HUES64 (cell line): ENCODE measurements around the gene RPL13.

Experiments
- H3K27ac ChIP-seq: 2 replicates; pipeline ENCODE4 v1.7.0; 2013; ENCODE audit warnings: low read depth, low read length, inconsistent platforms
- H3K27me3 ChIP-seq: 2 replicates; pipeline ENCODE4 v1.6.1; 2013; ENCODE audit warnings: mild to moderate bottlenecking, low read length; ENCODE audit not compliant: insufficient read depth
- H3K36me3 ChIP-seq: 2 replicates; pipeline ENCODE4 v1.6.1; 2013; ENCODE audit warnings: mild to moderate bottlenecking, low read length; ENCODE audit not compliant: insufficient read depth
- H3K4me1 ChIP-seq: 2 replicates; pipeline ENCODE4 v1.6.1; 2013; ENCODE audit warnings: mild to moderate bottlenecking, low read length, moderate library complexity; ENCODE audit not compliant: insufficient read depth
- H3K4me3 ChIP-seq: 2 replicates; pipeline ENCODE4 v1.5.1; 2013; ENCODE audit warnings: mild to moderate bottlenecking, low read length, moderate library complexity
- H3K9ac ChIP-seq: 2 replicates; pipeline ENCODE4 v1.6.1; 2013; ENCODE audit warnings: mild to moderate bottlenecking, low read depth, low read length
- H3K9me3 ChIP-seq: 2 replicates; pipeline ENCODE4 v1.6.1; 2013; ENCODE audit warnings: low read depth, low read length; ENCODE audit not compliant: insufficient read depth
- WGBS: fragments of 150-250, 120-280 bp; methylation state at CpG from one replicate; pipeline ENCODE4 v1.1.7; 2013; ENCODE audit warnings: missing lambda C conversion rate; 5-methylcytosine and 5-hydroxymethylcytosine counted together

Gene RPL13

DNA sequence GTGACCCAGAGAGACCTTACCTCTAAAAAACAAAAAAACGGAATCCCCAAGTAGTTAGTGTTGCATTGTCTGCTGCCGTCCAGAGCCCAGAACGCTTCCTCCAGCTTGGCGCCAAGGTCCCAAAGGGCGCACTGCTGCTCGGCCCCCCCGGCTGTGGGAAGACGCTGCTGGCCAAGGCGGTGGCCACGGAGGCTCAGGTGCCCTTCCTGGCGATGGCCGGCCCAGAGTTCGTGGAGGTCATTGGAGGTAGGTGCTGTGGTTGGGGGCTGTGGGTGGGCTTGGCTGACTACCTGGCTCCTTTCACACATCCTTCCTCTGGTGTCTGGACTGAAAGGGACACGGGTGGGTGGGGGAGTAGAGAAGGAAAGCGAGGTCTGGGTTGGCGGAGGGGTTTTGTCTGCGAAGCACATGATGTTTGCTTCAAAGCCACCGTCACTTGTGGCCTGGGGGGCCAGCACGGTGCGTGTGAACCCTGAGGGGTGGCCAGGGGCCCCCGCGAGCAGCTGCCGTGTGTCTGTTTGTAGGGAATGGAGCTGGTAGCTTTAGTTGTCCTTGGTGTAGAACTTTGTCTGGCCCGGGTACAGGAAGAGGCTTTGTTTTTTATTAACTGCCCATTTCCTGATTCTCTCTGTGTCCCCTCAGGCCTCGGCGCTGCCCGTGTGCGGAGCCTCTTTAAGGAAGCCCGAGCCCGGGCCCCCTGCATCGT is 28.5 kb upstream of the RPL13 start:
- H3K36me3 ChIP-seq, result peaks cover 86% of the 10 kb centered on the region
- no peak overlapping the region for H3K27ac ChIP-seq
- 96% methylated on average over 31 of the region's 31 CpGs for WGBS
- H3K27me3 ChIP-seq, result no peaks in the 10 kb centered on the region
- H3K4me3 ChIP-seq, result no peak overlapping the region
- no peak overlapping the region for H3K9ac ChIP-seq
- H3K4me1 ChIP-seq, result no peaks in the 10 kb centered on the region
- no peaks in the 10 kb centered on the region for H3K9me3 ChIP-seq

DNA sequence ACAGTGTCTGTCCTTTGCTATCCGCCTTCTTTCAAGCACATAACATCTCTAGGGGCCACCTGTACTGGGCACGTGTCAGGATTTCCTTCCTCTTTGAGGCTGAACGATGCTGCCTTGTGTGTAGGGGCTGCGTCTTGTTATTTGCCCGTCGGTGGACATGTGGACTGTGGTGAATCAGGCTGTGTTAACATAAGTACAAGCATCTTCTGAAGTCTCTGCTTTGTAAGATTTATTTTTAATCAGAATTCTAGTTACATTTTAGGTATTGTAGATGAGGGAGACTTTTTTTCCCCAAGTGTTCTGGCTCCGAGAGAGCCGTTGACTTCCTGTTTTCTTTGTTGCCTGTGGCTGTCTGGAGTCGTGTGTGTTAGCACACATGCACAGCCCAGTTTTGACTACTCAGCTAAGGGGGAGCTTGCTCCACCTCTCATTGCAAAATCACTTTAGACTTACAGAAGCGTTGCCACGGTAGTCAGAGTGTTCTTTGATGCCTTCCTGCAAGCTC is 26.2 kb upstream of the RPL13 start:
- H3K4me1 ChIP-seq, result no peaks in the 10 kb centered on the region
- no peaks in the 10 kb centered on the region for H3K27me3 ChIP-seq
- WGBS, result 94% methylated on average over 11 of the region's 11 CpGs
- no peak overlapping the region for H3K27ac ChIP-seq
- no peaks in the 10 kb centered on the region for H3K9me3 ChIP-seq
- no peak overlapping the region for H3K9ac ChIP-seq
- H3K36me3 ChIP-seq, result peaks cover 85% of the 10 kb centered on the region
- H3K4me3 ChIP-seq, result no peak overlapping the region

DNA sequence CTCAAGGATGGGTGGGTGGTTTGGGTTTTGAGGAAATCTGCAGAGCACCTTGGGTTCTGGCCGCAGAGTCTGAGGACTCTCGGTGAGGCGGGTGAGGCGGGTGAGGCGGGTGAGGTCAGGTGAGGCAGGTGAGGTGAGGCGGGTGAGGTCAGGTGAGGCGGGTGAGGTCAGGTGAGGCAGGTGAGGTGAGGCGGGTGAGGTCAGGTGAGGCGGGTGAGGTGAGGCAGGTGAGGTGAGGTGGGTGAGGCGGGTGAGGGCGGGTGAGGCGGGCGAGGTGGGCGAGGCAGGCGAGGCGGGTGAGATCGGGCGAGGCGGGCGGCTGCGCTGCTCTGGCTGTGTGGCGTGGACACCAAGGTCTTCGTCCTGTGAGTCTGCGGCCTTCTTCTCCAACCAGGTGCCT is 24.1 kb upstream of the RPL13 start:
- H3K9me3 ChIP-seq, result no peaks in the 10 kb centered on the region
- H3K4me3 ChIP-seq, result no peak overlapping the region
- H3K9ac ChIP-seq, result no peak overlapping the region
- 97% methylated on average over 18 of the region's 24 CpGs for WGBS
- H3K36me3 ChIP-seq, result peaks cover 87% of the 10 kb centered on the region
- H3K27me3 ChIP-seq, result no peaks in the 10 kb centered on the region
- H3K27ac ChIP-seq, result no peak overlapping the region
- no peaks in the 10 kb centered on the region for H3K4me1 ChIP-seq

DNA sequence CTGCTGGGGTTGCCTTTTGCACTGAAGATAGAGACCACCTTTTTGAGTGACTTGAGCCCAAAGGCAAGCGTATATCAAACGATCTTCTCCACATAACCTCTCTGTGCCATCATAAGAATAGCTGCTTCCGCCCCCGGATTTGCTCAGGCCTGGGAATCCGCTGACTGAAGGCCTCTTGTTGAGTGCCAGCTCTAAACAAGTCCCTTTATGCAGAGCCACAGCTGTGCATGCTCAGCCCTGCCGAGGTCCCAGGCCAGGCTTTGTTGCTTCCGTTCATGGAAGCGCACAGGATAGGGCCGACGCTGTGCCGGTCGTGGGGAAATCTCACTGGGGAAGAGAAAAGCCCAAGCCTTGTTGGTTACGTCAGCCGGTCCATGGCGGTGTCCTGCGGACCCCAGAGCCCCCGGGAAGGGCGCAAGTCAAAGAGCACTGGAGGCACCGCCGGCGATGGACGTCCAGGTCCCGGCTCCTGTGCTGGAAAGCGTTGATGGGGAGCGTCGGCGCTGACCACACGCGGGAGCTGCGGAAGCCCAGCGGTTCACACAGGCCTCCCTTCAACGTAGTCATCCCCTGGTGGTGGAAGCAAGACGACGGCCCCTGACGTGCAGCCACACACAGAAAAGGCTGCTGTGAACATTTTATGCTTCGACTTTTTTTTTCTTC is 23.5 kb upstream of the RPL13 start:
- WGBS, result 94% methylated on average over 36 of the region's 36 CpGs
- no peaks in the 10 kb centered on the region for H3K4me1 ChIP-seq
- no peak overlapping the region for H3K27ac ChIP-seq
- no peak overlapping the region for H3K9ac ChIP-seq
- no peak overlapping the region for H3K4me3 ChIP-seq
- H3K27me3 ChIP-seq, result no peaks in the 10 kb centered on the region
- H3K9me3 ChIP-seq, result no peaks in the 10 kb centered on the region
- peaks cover 86% of the 10 kb centered on the region for H3K36me3 ChIP-seq

DNA sequence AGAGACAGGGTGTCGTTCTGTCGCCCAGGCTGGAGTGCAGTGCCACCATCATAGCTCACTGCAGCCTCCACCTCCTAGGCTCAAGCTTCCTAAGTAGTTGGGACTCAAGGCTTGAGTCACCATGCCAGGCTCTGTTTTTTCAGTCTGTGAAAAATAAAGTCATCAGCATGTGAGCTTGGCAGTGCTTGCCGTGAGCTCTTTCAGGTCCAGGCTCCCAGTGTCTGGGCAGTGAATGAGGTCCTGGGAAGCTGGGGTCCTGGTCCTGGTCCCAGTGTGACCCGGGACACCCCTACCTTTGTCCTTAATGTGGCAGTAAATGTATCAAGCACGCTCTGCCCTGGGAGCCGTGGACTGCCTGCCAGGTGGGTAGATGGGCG is 22.9 kb upstream of the RPL13 start:
- Histone ChIP-seq H3K9ac (no peak overlapping the region), H3K9me3 (no peaks in the 10 kb centered on the region), H3K4me1 (no peaks in the 10 kb centered on the region), H3K36me3 (peaks cover 86% of the 10 kb centered on the region), H3K27ac (no peak overlapping the region), H3K4me3 (no peak overlapping the region), H3K27me3 (no peaks in the 10 kb centered on the region)
- WGBS, result 97% methylated on average over 7 of the region's 7 CpGs

DNA sequence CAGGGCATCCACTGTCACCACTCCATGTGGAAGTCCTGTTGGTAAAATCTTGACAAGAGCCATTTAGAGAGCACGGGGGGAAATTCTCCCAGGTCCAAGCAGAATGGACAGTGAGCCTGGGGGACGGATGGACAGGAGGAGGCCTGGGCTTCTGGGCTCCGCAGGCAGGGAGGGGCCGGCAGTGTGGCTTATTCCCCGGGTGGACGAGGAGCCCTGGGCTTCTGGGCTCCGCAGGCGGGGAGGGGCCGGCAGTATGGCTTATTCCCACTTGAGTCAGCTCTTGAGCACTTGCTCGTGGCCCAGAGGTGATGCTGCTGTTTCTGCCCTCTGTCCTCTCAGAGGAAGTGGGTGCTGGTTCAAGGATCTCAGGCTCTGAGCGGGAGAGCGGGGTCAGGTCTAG is 22.2 kb upstream of the RPL13 start:
- 97% methylated on average over 12 of the region's 12 CpGs for WGBS
- Histone ChIP-seq H3K9me3 (no peaks in the 10 kb centered on the region), H3K27me3 (no peaks in the 10 kb centered on the region), H3K27ac (no peak overlapping the region), H3K4me1 (no peaks in the 10 kb centered on the region), H3K4me3 (no peak overlapping the region), H3K36me3 (peaks cover 80% of the 10 kb centered on the region), H3K9ac (no peak overlapping the region)

DNA sequence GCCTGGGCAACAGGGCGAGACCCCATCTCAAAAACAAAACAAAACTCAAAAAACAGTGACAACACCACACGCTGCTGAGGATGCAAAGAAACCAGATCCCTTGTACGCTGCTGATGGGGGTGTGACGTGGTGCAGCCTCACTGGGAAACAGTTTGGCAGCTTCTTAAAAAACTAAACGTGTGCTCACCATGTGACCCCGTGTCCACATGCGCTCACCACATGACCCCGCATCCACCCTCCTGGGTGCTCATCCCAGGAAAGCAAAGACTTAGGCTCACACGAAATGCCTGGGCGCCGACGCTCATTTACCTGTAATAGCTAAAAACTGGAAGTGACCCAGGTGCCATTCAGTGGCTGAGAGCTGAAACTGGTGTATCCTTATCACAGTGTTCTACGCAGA is 19.9 kb upstream of the RPL13 start:
- Histone ChIP-seq H3K9me3 (no peaks in the 10 kb centered on the region), H3K4me1 (no peaks in the 10 kb centered on the region), H3K4me3 (no peak overlapping the region), H3K9ac (no peak overlapping the region), H3K27me3 (no peaks in the 10 kb centered on the region), H3K27ac (no peak overlapping the region), H3K36me3 (peaks cover 76% of the 10 kb centered on the region)
- 93% methylated on average over 13 of the region's 13 CpGs for WGBS

DNA sequence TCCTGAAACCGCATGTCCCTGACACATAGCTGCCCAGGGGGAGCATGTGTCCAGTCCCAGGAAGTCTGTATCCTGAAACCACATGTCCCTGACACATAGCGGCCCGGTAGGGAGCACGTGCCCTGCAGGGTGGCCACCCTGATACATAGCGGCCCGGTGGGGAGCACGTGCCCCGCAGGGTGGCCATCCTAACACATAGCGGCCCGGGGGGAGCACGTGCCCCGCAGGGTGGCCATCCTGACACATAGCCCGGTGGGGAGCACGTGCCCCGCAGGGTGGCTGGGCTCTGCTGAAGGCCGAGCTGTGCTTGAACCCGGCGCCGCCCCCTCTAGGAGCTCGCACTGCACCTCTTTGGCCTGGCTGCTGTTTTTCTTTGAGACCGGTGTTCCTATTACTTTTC is 18.7 kb upstream of the RPL13 start:
- H3K4me3 ChIP-seq, result no peak overlapping the region
- 95% methylated on average over 21 of the region's 21 CpGs for WGBS
- no peaks in the 10 kb centered on the region for H3K9me3 ChIP-seq
- H3K36me3 ChIP-seq, result peaks cover 84% of the 10 kb centered on the region
- no peaks in the 10 kb centered on the region for H3K4me1 ChIP-seq
- no peak overlapping the region for H3K27ac ChIP-seq
- no peak overlapping the region for H3K9ac ChIP-seq
- no peaks in the 10 kb centered on the region for H3K27me3 ChIP-seq

DNA sequence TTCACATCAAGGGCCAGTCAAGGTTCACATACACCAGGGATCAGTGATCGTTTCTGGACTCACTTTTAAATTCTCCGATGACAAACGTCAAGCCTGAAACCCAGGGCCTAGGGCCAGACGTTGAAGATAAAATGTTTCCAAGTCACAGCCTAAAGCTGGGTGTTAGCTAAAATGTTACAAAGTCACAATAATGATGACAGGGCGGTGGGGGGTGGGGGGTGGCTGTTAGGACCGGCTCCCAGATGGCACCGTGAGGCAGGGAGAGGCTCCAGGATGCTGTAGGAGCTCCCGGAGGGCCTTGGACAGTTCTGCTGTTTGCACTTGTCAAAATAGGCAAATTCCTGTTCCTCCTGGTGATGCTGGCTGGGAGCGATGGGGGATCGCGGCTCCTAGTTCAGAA is 16.4 kb upstream of the RPL13 start:
- H3K36me3 ChIP-seq, result peaks cover 83% of the 10 kb centered on the region
- no peaks in the 10 kb centered on the region for H3K4me1 ChIP-seq
- no peaks in the 10 kb centered on the region for H3K9me3 ChIP-seq
- H3K27ac ChIP-seq, result no peak overlapping the region
- no peak overlapping the region for H3K4me3 ChIP-seq
- H3K27me3 ChIP-seq, result no peaks in the 10 kb centered on the region
- 95% methylated on average over 11 of the region's 11 CpGs for WGBS
- no peak overlapping the region for H3K9ac ChIP-seq

DNA sequence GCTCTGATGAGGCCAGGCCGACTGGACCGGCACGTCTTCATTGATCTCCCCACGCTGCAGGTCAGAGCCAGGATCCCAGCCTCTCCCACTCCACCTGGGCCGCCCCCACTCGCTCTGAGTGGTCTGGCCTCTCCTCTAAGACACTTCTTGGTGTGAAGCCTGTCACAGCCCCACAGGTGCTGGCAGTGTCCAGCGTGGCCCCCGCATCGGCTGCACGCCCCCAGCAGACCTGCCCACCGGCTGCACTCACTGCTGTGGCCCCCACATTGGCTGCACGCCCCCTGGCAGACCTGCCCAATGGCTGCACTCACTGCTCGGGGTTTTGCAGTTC is 15.8 kb upstream of the RPL13 start:
- WGBS, result 94% methylated on average over 13 of the region's 13 CpGs
- Histone ChIP-seq H3K9me3 (no peaks in the 10 kb centered on the region), H3K4me3 (no peak overlapping the region), H3K27ac (no peak overlapping the region), H3K9ac (no peak overlapping the region), H3K4me1 (no peaks in the 10 kb centered on the region), H3K36me3 (peaks cover 86% of the 10 kb centered on the region), H3K27me3 (no peaks in the 10 kb centered on the region)

DNA sequence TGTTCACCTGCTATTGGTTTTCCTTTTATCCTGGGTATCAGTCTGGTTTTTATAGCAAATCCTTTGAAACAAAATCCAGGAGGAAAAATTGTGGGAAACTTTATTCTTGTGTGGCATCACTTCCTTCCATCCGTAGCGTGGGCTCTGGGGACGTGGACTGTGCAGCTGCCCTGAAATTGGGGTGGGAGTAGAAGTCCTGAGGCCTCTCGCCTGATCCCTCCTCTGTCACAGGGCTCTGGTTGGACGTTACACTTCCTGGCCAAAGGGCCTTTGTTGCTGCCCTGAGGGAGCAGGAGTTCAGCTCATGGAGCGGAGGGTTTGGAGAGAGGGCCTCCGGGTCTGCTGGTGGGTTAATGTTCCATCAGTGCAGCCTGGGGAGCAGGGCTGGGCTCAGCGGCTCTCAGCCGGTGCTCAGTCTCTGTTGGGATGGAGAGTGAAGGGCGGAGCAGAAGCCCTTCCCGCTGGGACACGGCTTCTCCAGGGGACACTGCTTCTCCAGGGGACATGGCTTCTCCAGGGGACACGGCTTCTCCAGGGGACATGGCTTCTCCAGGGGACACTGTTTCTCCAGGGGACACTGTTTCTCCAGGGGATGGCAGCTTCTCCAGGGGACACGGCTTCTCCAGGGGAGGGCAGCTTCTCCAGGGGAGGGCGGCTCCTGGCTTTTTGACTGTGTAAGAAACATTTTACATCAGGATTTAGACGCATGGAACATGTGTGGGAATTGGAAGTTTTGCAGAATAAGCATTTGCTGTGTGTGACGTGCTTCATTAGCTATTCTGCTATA is 15.2 kb upstream of the RPL13 start:
- no peaks in the 10 kb centered on the region for H3K9me3 ChIP-seq
- WGBS, result 95% methylated on average over 16 of the region's 17 CpGs
- no peaks in the 10 kb centered on the region for H3K4me1 ChIP-seq
- H3K4me3 ChIP-seq, result no peak overlapping the region
- peaks cover 86% of the 10 kb centered on the region for H3K36me3 ChIP-seq
- no peak overlapping the region for H3K27ac ChIP-seq
- H3K27me3 ChIP-seq, result no peaks in the 10 kb centered on the region
- H3K9ac ChIP-seq, result no peak overlapping the region
